Activated CD8-positive, alpha-beta memory T cell treated with anti-CD3 and anti-CD28 coated beads for 1 hour (primary cell): Measurements from ENCODE around the gene VPS16.

Experiments used
- DNase-seq, 2 donors: peaks; one replicate each; pipeline ENCODE4 v3.0.0-alpha.2; 2020; ENCODE audit warnings: low read depth in 1 of 2; ENCODE audit errors: extremely low read depth in 1 of 2

The VPS16 gene

DNA sequence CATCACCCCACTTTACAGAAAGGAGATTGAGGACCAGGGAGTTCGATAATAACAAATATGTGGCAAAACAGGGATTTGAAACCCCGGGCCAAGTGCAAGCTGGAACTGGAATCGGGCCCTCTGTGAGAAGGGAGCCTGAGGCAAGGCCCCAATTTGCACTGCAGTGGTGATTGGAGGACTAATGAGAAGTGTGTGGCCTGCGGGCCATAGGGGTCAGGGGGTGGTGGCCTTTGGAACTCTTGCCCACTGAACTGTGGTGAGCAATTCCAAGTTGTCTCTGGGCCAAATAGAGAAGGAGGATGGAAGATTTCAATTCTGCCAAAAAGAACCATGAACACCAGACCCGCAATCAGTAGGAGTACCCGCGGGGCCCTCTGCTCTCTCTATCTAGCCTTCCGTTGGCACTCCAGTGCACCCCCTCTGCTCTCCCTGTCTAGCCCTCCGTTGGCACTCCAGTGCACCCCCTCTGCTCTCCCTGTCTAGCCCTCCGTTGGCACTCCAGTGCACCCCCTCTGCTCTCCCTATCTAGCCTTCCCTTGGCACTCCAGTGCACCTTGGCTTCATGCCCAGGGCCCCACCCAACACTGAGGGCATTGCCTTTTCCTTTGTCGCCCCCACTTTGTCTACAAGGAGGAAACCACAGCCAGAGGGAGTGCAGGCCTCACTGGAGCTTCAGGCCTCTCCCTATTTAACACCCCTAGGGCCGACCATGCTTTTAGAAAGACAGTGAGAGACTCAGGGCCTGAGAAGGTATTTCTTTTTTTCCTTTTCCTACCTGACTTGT, 26.7 kb downstream of the VPS16 start:
- no peak for DNase-seq

DNA sequence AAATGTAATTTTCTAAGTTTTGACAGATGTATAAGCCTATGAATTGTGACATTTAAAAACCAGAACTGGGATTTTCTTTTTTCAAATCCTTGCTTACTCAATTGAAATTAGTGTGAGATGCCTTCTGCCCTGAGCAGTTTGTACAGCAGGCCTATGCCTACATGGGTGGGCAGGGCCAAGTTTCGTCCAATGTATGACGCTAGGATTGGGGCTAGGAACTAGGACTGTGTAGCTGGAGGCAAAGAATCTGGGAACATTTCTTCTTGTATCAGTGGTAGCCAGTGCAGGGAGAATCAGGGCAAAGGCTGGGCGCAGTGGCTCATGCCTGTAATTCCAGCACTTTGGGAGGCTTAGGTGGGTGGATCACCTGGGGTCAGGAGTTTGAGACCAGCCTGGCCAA, 28.8 kb downstream of the VPS16 start:
- DNase-seq, result no peak

DNA sequence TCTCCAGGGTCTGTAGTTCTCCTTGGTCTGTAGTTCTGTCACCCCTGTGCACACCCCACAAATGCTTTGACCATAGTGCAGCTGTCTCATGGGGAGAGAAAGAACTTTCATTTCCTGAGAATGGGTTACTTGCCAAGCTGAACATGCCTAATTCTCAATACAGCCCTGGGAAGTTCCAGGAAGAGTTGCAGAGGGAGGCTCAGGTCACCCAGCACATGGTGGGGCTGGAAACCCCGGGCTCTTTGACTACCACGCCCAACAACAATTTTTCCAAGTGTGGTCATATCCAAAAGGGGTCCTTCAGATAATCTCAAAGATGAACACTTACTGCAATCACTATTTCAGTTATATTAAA, 30.5 kb downstream of the VPS16 start:
- no peak for DNase-seq

DNA sequence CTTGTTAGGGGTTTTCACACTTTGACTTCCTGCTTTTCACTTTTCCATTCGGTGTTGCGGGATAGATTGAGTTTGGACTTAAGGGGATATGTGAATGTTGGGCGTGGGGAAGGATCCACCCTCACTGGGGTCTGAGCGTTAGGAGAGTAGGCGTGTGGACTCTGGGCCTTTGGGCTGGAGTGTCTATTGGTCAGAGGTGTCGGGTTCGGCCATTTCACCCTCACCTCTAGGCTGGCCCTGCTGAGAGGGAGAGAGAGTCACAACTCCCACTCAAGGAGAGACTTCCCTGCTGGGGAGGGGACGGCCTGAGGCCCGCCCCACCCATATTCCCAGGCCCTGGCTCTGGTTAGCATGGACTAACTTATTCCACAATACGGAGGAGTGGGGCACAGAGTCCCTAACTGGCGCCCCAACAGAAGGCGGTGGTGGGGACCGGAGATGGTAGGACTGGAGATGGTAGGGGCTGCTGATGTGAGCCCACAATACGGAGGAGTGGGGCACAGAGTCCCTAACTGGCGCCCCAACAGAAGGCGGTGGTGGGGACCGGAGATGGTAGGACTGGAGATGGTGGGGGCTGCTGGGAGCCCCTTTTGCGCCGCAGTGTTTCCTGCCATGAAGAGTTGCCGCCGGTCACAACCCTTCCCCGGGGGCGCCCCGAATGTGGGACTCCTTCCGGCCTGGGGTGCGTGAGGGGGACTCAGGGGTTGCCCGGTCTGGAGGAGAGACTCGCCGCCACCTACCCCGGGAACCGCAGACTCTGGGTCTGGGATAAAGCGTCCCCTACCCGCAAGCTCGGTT, 31.3 kb downstream of the VPS16 start:
- DNase-seq, result no peak

DNA sequence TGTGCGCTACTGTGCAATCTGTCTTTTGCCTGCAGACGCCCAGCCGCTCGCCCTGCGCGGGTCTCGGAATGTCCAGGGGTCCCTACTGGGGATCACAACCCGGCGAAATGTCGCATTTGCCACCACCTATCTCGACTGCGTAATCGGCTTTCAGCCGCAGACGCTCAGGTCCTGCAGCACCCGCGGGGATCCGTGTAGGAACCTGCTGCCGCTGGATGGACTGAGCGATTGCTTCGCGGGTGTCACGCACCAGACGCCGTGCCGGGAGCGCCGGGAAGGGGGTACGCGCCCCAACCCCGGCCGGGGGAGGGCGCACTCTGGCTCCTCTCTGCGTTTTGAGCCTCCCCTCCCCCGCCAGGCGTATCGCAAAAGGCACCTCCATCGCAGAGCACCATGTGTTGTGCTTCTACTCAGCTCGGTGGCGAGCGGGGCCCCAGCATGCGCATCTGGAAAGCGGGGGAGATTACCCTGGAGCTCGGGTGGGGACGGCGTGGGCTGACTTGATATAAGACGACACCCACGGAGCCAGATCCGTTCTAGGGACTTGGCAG, 32.0 kb downstream of the VPS16 start:
- DNase-seq, result peak; percentile 44 to 66

DNA sequence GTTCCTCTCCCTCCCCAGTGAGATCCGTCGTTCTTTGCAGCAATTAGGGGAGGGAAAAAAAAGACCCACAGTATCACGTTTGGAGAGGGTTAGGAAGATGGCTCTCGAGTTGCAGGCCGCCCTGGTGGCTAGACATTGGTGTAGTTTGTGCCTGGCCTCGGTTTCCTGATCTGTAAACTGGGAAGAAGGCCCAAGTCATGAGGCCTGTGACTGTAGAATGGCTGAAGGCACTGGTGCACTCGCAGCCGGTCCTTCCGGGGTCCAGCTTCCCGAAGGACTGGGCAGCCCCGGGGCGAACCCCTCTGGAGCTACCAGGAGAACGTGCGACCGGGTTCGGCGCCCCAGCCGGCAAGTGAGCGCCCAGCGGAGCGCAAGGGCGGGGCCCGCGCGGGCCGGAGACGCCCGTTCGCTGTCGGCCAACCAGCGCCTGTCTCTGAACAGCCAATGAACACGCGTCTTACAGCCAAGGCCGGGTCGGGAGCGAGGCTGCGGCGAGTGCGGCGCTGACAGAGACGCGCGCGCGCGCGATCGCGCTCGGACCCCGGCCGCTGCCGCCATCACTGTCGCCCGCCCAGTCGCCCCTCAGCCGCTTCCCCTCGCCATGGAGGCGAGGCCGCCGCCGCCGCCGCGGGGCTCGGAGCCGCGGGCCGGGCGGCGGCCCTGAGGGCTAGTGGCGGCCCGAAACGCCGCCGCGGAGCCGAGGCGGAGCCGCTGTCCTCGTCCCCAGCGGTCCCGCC, 32.6 kb downstream of the VPS16 start, which contains the start of gene PTPRA:
Gene PTPRA, plus strand, starts transcription at position 472 of the 737 bp plus-strand sequence. CDS start 90,797 bp downstream, outside the sequence.
- DNase-seq, result peak; percentile 68 to 87

DNA sequence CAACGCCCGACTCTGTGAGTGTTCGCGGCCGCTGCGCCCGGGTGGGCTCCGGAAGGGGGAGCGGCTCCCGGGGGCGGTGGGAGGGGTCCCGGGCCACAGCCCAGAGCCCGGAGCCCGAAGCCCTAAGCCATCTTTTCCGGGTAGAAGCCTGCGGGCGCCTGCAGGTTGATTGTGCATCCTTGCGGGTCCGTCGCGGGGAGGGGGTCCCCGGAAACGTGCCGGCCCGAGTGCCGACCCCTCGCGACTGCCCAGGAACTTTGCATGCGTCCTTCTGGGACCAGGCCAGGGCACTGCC, 33.1 kb downstream of the VPS16 start:
- DNase-seq, result peak in 1 of 2 donors; percentile 42

DNA sequence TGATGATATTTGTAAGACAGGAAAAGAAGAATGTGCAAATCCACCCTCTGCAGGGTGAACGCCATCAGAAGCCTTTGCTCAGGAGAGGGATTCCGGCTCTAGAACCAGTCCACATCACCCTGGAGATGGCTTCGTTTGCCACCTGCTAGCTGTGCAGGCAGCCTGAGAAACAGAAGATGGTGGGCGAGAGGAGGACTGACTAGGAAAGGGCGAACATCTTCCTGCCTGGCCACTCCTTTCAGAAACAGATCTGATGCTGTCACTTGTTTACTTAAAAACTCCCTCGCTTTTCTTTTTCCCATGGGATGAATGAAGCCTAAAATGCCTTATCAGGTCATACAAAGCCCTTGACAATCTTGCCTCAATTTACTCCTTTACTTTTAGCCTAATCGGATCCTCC, 33.9 kb downstream of the VPS16 start:
- no peak for DNase-seq

DNA sequence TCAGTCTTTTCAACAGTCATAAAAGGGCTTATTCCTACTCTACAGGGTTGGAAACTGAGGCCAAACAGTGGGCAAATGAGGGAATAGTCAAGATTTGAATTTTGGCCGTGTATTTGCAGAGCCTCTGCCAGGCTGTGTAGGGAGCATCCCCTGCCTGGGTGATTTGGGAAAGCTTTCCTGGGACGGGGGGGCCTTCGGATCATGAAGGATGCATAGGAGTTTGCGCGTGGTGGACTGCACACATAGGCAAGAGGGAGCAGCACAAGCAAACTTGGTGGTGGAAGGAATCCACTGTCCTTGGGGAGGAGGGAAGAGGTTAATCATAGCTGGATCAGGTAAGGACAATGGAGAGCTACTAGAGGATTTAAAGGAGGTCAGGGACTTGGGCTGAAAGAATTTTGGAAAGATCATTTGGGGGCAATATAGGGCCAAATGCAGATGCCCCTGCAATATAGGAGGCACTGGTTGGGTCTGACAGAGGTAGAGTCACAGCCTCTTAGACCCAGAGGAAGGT, 35.2 kb downstream of the VPS16 start:
- no peak for DNase-seq

DNA sequence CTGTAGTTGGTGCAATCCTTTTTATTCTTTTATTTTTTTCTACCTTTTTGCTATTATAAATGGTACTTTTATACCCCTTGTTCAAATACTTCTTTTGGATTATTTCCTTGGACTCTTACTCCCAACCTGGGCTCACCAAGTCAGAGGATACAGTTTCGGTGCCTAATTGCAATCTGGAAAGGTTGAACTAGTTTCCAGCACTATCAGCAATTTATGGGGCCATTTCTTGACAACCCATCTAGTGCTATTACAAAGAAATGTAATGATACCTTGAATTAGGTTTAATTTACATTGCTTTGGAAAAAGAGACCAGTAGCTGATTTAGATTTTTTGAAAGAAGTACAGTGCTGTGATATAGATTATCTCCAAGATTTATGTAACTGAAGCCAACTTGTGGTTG, 38.0 kb downstream of the VPS16 start:
- no peak for DNase-seq

DNA sequence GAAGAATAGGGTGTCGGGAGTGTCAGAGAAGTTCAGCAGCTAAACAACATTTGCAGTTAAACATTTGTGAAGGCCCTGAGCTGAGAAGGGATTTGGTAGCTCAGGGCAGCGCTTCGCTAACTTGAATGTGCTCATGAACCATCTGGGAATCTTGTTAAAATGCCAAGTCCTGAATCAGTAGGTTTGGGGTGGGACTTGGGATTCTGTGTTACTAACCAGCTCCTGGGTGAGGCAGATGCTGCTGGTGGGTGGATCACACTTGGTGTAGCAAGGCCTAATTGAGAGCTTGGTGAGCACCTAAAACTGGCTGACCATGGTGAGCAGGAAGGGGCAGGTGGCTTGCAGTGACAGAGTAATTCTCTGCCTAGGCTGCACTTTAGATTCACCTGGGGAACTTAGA, 38.6 kb downstream of the VPS16 start:
- no peak for DNase-seq

DNA sequence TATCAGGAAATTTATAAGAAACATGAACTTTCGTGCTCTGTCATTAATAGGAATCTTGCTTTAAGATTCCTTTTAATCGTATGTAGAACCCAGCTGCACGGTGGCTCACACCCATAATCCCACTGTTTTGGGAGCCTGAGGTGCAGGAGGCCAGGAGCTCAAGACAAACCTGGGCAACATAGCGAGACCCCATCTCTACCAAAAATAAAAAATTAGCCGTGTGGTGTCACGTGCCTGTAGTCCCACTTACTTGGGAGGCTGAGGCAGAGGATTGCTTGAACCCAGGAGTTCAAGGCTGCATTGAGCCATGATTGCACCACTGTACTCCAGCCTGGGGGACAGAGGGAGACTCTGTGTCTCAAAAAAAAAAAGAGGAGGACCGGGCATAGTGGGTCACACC, 40.1 kb downstream of the VPS16 start:
- DNase-seq, result no peak

DNA sequence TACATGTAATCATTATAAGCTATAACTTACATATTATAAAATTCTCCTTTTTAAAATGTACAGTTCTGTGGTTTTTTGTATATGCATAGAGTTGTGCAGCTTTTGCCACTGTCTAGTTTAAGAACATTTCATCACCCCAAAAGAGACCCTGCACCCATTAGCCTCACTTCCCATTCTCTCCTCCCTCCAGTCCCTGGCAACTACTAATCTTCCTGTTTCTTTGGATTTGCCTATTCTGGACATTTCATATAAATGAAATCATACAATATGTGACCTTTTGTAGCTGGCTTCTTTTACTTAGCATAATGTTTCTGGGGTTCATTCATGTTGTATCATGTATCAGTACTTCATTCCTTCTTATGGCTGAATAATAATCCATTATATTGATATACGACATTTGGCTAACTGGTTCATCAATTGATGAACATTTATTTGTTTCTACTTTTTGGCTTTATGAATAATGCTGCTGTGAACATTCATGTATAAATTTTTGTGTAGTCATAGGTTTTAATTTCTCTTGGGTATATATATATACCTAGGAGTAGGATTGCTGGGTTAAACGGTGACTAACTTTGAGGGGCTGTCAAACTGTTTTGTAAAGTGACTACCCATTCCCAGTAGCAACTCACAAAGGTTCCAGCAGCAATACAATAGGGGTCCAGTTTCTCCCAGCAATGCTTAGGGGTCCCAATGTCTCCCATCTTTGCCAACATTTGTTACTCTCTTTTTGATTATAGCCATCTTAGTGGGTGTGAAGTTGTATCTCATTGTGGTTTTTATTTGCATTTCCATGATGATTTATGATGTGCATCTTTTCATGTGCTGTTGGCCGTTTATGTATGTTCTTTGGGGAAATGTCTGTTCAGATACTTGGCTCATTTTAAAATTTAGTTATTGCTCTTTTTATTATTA, 43.4 kb downstream of the VPS16 start:
- DNase-seq, result no peak

DNA sequence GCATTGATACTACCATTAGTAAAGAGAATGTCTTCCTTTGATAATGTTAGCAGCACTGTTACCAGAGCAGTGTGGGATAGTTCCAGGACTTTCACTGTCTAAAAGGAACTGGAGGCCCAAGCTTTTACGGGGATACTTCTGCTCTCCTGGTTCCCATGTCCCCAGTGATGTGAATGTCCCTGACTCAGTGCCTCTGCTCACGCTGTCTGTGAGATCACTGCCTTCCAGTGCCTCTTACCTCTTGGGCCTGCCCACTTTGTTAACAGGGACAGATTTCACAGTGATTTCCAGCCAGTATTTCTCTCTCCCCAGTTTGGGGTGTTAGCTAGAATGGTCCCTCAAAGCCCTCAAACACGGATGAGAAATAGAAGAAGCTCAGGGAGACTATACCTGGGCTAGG, 47.2 kb downstream of the VPS16 start:
- DNase-seq, result no peak

DNA sequence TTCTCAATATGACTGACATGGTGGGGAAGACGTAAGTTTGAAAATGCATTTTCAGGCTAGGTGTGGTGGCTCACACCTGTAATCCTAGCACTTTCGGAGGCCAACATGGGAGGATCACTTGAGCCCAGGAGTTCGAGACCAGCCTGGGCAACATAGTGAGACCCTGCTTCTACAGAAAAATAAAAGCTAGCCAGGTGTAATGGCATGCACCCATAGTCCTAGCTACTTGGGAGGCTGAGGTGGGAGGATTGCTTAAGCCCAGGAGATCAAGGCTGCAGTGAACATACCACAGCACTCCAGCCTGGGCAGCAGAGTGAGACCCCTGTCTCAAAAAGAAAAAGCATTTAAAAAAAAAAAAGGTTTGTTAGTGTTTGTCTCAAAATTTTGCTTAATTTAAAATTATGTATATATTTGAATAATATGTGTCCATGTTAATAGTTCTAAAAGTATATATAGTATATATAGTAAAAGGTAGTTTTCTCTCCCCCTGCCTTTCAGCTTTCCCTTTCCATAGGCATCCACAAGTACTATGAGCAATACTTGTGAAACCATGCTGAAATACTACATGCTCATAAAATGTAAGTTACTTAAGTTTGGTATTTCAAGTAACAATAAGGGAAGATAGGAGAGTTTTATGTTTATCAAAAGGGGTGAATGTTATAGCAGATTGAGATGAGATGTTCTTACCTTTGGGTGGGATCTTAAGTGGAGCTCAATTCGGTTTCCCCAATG, 47.8 kb downstream of the VPS16 start:
- DNase-seq, result no peak

DNA sequence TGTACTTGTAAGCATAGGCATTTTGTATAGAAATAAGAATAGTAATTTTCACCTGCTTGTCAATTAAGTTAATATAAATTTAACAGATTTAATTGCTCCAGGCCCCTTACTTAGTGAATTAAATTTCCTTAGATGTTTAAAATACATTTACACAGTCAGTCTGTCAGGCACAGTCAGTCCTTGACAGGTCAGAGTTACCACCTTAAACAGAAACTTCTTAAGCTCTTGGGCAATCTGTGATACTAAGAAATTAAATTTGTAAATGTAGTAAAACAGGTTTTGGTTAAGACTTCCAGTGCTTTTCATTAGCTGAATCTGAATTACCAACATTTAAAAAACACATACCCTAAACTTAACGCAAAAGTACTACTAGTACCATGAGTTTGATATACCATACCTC, 48.7 kb downstream of the VPS16 start:
- DNase-seq, result no peak

DNA sequence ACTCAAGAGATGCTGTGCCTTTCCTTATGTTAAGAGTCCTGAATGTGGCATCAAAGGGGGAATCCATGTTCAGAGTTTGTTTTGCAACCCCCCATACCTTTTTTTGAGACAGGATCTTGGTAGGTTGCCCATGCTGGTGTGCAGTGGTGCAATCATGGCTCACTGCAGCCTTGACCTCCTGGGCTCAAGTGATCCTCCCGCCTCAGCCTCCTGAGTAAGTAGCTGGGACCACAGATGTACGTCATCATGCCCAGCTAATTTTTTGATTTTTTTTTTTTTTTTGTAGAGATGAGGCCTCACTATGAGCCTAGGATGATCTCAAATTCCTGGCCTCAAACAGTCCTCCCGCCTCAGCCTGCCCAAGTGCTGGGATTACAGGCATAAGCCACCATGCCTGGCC, 49.3 kb downstream of the VPS16 start:
- DNase-seq, result no peak

DNA sequence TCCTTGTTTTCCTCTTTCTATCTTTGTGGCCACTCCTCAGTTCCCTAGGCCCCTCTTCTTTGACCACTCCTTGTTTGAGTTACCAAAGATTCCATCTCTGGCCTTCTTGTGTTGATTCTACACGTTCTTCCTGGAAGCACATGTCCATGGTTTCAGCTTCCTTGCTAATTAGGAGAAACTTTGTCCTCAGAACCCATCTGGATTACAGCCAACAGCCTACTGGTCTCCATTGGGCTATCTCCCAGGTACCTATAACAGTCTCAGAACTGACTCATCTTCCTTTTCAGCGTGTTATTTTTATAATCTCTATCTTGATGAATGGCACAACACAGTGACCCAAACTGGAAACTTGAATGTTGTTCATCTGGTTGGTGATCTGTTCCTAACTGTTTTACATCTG, 50.2 kb downstream of the VPS16 start:
- no peak for DNase-seq

DNA sequence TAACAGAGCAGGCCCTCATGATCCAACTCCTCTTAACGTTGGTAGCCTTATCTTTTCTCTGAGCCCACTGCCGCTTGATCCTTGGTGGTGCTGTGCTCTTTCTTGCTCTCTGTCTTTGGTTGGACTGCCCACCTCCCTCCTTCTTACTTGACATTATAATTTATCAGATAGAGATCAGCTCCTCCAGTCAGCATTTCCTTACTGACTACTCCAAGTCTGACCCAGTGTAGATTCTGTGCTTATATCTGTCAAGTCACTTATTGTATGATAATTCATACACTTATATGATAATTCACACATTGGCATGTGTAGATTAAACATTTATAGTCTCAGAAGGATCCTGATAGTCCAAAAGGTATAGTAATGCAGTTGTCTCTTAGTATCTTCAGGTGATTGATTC, 50.8 kb downstream of the VPS16 start:
- DNase-seq, result no peak

DNA sequence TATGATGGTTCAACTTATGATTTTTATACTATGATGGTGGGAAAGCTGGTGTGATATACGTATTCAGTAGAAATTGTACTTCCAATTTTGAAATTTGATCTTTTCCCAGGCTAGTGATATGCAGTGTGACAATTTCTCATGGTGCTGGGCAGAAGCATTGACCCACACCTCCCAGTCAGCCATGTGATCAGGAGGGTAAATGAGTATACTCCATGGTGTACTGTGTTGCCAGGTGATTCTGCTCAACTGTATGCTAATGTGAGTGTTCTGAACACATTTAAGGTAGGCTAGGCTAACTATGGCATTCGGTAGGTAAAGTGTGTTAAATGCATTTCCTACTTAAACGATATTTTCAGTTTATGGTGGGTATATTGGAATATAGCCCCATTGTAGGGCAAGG, 51.8 kb downstream of the VPS16 start:
- DNase-seq, result no peak
